ENCODE measurements around the gene HAUS7. TPM values are rescaled to one million over a fixed set of nuclear protein-coding genes. Genes with fewer than 3 reads are reported as not detected.

HAUS7 gene
- total RNA-seq, 1 experiment from 2014 or later, result 59.9 TPM

DNA sequence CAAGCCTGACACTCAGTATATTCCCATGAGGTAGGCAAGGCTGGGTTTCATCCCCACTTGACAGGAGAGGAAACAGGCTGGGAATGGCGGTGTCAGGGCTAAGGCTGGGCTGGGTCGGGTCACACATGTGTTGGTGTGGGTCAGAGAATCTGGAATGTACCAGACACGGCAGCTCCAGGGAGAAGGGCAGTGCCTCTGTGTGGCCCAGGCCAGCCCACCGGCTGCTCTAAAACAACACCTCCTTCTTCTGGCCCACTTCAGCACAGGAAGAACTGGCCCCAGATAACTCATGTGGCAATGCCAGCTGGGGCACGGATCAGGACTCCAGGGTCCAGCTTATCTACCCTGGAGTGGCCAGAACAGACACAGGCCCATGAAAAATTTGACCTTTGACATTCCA, 6.3 kb downstream of the HAUS7 start:
- DNase-seq (ENCODE audit: low read depth, low spot score) (no peak), ATAC-seq (no peak)
- Histone ChIP-seq H3K36me3 (ENCODE audit: control insufficient read depth, insufficient read depth, low read length) (no peaks in the 10 kb centered on the region), H3K4me1 (ENCODE audit: control insufficient read depth, insufficient read depth, low read length) (no peaks in the 10 kb centered on the region), H3K27ac (ENCODE audit: low read length) (no peak overlapping the region), H3K9me3 (ENCODE audit: control insufficient read depth, insufficient read depth, low read depth, low read length) (no peaks in the 10 kb centered on the region), H3K4me3 (ENCODE audit: low read depth in 2 of 2, low read length in 2 of 2) (no peak overlapping the region), H3K27me3 (ENCODE audit: control insufficient read depth, insufficient read depth, low read length) (no peaks in the 10 kb centered on the region)
- CTCF ChIA-PET, result no interaction called here
- TF ChIP-seq POLR2AphosphoS5 (IDR thresholded peaks at IDR 0.05; ENCODE audit: low read depth, low read length), result no peak
- no peak for TF ChIP-seq SIN3A (IDR thresholded peaks at IDR 0.05; ENCODE audit: borderline replicate concordance, insufficient read depth, low read depth, low read length)
- TF ChIP-seq, protein P1, sequence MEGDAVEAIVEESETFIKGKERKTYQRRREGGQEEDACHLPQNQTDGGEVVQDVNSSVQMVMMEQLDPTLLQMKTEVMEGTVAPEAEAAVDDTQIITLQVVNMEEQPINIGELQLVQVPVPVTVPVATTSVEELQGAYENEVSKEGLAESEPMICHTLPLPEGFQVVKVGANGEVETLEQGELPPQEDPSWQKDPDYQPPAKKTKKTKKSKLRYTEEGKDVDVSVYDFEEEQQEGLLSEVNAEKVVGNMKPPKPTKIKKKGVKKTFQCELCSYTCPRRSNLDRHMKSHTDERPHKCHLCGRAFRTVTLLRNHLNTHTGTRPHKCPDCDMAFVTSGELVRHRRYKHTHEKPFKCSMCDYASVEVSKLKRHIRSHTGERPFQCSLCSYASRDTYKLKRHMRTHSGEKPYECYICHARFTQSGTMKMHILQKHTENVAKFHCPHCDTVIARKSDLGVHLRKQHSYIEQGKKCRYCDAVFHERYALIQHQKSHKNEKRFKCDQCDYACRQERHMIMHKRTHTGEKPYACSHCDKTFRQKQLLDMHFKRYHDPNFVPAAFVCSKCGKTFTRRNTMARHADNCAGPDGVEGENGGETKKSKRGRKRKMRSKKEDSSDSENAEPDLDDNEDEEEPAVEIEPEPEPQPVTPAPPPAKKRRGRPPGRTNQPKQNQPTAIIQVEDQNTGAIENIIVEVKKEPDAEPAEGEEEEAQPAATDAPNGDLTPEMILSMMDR (IDR thresholded peaks at IDR 0.05), result no peak
- no peak for TF ChIP-seq REST (IDR thresholded peaks at IDR 0.05; ENCODE audit: insufficient read depth in 1 of 2, low read depth in 2 of 2, low read length in 1 of 2)
- TF ChIP-seq TCF7L2 (IDR thresholded peaks at IDR 0.05; ENCODE audit: low read depth, low read length), result no peak
- no TSS peak for BruUV-seq (replicated peaks)
- in situ Hi-C loops (cut with HindIII; ENCODE audit: low pct_unique_long_range_greater_than_20kb, low sequenced_read_pairs), result no loop called here
- intact Hi-C loops (cut with micrococcal nuclease; ENCODE audit: unreplicated experiment), result no loop called here
- POLR2A ChIA-PET, result no interaction called here

GRCh38 chrX:153463556-153463955, 6.8 kb downstream of the HAUS7 start:
- intact Hi-C loops (cut with micrococcal nuclease; ENCODE audit: unreplicated experiment) (no loop called here), in situ Hi-C loops (cut with HindIII; ENCODE audit: low pct_unique_long_range_greater_than_20kb, low sequenced_read_pairs) (no loop called here)
- CTCF ChIA-PET, result no interaction called here
- no peak overlapping the region for H3K27ac ChIP-seq (ENCODE audit: low read length)
- no peak for TF ChIP-seq SIN3A (IDR thresholded peaks at IDR 0.05; ENCODE audit: borderline replicate concordance, insufficient read depth, low read depth, low read length)
- TF ChIP-seq, protein P1 (IDR thresholded peaks at IDR 0.05), result no peak
- TF ChIP-seq POLR2AphosphoS5 (IDR thresholded peaks at IDR 0.05; ENCODE audit: low read depth, low read length), result no peak
- TF ChIP-seq REST (IDR thresholded peaks at IDR 0.05; ENCODE audit: insufficient read depth in 1 of 2, low read depth in 2 of 2, low read length in 1 of 2), result no peak
- no peak for TF ChIP-seq TCF7L2 (IDR thresholded peaks at IDR 0.05; ENCODE audit: low read depth, low read length)
- H3K36me3 ChIP-seq (ENCODE audit: control insufficient read depth, insufficient read depth, low read length), result no peaks in the 10 kb centered on the region
- H3K4me1 ChIP-seq (ENCODE audit: control insufficient read depth, insufficient read depth, low read length), result no peaks in the 10 kb centered on the region
- no peaks in the 10 kb centered on the region for H3K27me3 ChIP-seq (ENCODE audit: control insufficient read depth, insufficient read depth, low read length)
- POLR2A ChIA-PET, result no interaction called here
- no TSS peak for BruUV-seq (replicated peaks)
- H3K4me3 ChIP-seq (ENCODE audit: low read depth in 2 of 2, low read length in 2 of 2), result no peak overlapping the region
- no peak for DNase-seq (ENCODE audit: low read depth, low spot score)
- H3K9me3 ChIP-seq (ENCODE audit: control insufficient read depth, insufficient read depth, low read depth, low read length), result no peaks in the 10 kb centered on the region
- ATAC-seq, result no peak
